Calu3 (cell line): Measurements from ENCODE around the gene RHOBTB1. TPM values are rescaled to one million over a fixed set of nuclear protein-coding genes. Genes with fewer than 3 reads are reported as not detected.
A peak's percentile ranks its signal among the peaks of the same experiment; 100 is the strongest.

ENCODE experiments used
- BruUV-seq: library from RNA; stranded (reverse); fragments of 400-500 nt; replicated peaks from 2 replicates; lab custom pipeline; 2021; lab: Mats Ljungman, UMichigan
- CTCF ChIA-PET: fragments of 300-600 bp; sonication (Branson Sonifier 250); formaldehyde crosslinking; loops from one replicate; lab custom pipeline; 2022; ENCODE audit warnings: antibody characterized with exemption; lab: Charles Lee
- DNase-seq: peaks from one replicate; pipeline ENCODE4 v3.0.0; 2022
- H3K27ac Mint-ChIP-seq: one replicate; pipeline ENCODE4 v1.8.0; 2022; ENCODE audit warnings: mixed read lengths; ENCODE audit not compliant: unreplicated experiment
- H3K27me3 Mint-ChIP-seq: one replicate; pipeline ENCODE4 v1.8.0; 2022; ENCODE audit warnings: mixed read lengths; ENCODE audit not compliant: unreplicated experiment
- H3K36me3 Mint-ChIP-seq: one replicate; pipeline ENCODE4 v1.8.0; 2022; ENCODE audit warnings: mild to moderate bottlenecking, moderate library complexity, mixed read lengths; ENCODE audit not compliant: insufficient read depth, unreplicated experiment
- H3K4me1 Mint-ChIP-seq: one replicate; pipeline ENCODE4 v1.8.0; 2022; ENCODE audit warnings: mild to moderate bottlenecking, low read depth, mixed read lengths; ENCODE audit not compliant: unreplicated experiment
- H3K4me3 Mint-ChIP-seq: one replicate; pipeline ENCODE4 v1.8.0; 2022; ENCODE audit warnings: mild to moderate bottlenecking, low read depth, moderate library complexity, mixed read lengths; ENCODE audit not compliant: unreplicated experiment
- H3K9me3 Mint-ChIP-seq: one replicate; pipeline ENCODE4 v1.8.0; 2022; ENCODE audit warnings: low read depth, mixed read lengths; ENCODE audit not compliant: unreplicated experiment
- intact Hi-C: fragments of 100-400 bp; cut with micrococcal nuclease; formaldehyde crosslinking; loops from one replicate; pipeline ENCODE4 v1.10.0; 2022; ENCODE audit not compliant: unreplicated experiment
- total RNA-seq: library from RNA; stranded (reverse); gene quantifications from 2 replicates; pipeline ENCODE4 v1.2.3, GENCODE V29; 2022
- TF ChIP-seq, protein P1 (sequence below): fragments of 200-600 bp; IDR thresholded peaks from one replicate; pipeline ENCODE4 v1.8.0; 2022; ENCODE audit warnings: antibody characterized with exemption; ENCODE audit not compliant: unreplicated experiment

Gene RHOBTB1
- total RNA-seq, 1 experiment from 2014 or later, result 9.8 TPM

DNA sequence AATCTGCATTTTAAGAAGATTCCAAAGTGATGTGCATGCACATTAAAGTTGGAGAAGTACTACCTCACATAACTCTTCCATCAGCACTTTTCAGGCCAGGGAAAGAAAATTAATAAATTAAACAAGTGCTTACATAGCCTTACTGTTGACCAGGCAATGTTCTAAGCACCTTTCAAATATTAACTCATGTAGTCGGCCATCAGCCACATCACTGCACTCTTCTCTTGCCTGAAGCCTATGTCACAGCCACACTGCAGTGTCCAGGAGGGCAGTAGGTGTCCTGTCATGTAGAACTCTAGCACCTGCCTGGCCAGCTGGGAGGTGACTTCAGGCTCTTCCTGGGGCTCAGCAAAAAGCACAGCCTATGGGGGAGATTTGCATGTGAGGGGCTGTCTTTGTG is 94.2 kb downstream of the RHOBTB1 start:
- Mint-ChIP-seq H3K9me3 (no peaks in the 10 kb centered on the region), H3K27me3 (no peaks in the 10 kb centered on the region), H3K36me3 (no peaks in the 10 kb centered on the region), H3K4me1 (no peaks in the 10 kb centered on the region), H3K4me3 (no peak overlapping the region), H3K27ac (no peak overlapping the region)
- CTCF ChIA-PET, result interaction anchor here (0.7 kb wide), 1 partner anchor 416 kb away, joined by 3 read pairs; no protein-coding TSS in a partner anchor
- TF ChIP-seq, protein P1, sequence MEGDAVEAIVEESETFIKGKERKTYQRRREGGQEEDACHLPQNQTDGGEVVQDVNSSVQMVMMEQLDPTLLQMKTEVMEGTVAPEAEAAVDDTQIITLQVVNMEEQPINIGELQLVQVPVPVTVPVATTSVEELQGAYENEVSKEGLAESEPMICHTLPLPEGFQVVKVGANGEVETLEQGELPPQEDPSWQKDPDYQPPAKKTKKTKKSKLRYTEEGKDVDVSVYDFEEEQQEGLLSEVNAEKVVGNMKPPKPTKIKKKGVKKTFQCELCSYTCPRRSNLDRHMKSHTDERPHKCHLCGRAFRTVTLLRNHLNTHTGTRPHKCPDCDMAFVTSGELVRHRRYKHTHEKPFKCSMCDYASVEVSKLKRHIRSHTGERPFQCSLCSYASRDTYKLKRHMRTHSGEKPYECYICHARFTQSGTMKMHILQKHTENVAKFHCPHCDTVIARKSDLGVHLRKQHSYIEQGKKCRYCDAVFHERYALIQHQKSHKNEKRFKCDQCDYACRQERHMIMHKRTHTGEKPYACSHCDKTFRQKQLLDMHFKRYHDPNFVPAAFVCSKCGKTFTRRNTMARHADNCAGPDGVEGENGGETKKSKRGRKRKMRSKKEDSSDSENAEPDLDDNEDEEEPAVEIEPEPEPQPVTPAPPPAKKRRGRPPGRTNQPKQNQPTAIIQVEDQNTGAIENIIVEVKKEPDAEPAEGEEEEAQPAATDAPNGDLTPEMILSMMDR, result no peak
- intact Hi-C loops, result no loop called here
- BruUV-seq, result no TSS peak
- no peak for DNase-seq

DNA sequence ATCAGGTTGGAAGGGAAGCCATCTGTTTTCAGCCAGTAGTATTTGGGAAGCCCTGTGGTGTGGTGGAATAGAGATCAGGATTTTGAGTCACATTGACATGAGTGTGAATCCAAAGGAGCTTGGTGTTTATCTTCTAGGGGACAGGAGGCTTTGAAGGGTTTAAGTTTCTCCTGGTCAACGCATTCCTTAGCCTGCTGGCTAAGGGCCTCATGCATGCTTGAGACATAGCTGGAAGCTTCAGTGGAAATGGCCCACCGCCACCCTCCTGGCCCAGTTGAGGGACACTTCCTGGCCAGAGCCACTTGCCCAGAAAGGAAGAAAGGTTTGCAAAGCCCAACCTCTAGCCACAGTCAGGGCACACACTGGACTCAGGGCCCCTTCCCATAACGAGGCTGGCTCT is 94.8 kb downstream of the RHOBTB1 start:
- CTCF ChIA-PET, result no interaction called here
- no peak overlapping the region for H3K4me3 Mint-ChIP-seq

DNA sequence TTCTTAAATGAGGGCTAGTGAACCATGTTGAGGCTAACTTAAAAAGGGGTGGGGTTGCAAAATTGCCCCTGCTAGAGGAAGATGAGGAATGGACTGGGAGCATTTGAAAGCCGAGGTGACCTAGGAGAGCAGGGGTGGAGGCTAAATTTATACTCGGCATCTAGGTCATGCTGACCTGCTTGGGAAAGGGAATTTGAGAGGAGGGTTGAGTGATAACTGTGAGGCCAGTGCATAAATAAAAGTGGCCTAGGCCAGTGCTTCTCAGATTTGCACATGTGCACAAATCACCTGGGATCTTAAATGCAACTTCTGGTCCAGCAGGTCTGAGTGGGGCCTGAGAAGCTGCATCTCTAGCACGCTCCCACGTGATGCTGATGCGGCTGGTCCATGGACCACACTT is 95.3 kb downstream of the RHOBTB1 start:
- intact Hi-C loops, result no loop called here
- H3K27ac Mint-ChIP-seq, result no peak overlapping the region
- DNase-seq, result no peak
- H3K4me3 Mint-ChIP-seq, result no peak overlapping the region
- no TSS peak for BruUV-seq
- TF ChIP-seq, protein P1, result no peak
- no peaks in the 10 kb centered on the region for H3K9me3 Mint-ChIP-seq
- no peaks in the 10 kb centered on the region for H3K4me1 Mint-ChIP-seq
- no peaks in the 10 kb centered on the region for H3K36me3 Mint-ChIP-seq
- no peaks in the 10 kb centered on the region for H3K27me3 Mint-ChIP-seq
- CTCF ChIA-PET, result no interaction called here

More for the DNA sequence above, 94.8 kb downstream of the RHOBTB1 start:
- intact Hi-C loops, result no loop called here
- H3K9me3 Mint-ChIP-seq, result no peaks in the 10 kb centered on the region
- no peaks in the 10 kb centered on the region for H3K4me1 Mint-ChIP-seq
- TF ChIP-seq, protein P1, result no peak
- BruUV-seq, result no TSS peak
- H3K36me3 Mint-ChIP-seq, result no peaks in the 10 kb centered on the region
- H3K27ac Mint-ChIP-seq, result no peak overlapping the region
- DNase-seq, result no peak
- H3K27me3 Mint-ChIP-seq, result no peaks in the 10 kb centered on the region

DNA sequence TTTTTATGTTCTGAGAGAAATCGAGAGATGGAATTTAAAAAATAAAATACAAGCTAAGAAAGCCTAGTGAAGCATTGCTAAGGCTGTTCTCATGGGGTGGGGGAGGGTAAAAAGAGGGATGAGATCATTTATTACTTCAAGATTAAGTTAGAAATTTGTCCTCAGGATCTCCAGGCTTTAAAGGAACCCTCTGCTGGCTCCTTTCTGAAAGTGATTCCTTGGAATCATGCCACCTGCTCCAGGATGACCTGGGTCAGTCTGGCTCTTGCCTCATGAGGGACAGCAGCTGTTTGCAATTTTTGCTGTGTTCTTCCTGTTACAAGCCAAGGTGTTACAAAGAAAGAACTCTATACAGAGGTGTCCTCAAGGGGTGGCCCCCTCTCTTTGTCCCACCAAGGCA is 95.9 kb downstream of the RHOBTB1 start:
- BruUV-seq, result no TSS peak
- Mint-ChIP-seq H3K9me3 (no peaks in the 10 kb centered on the region), H3K4me1 (no peaks in the 10 kb centered on the region), H3K27me3 (no peaks in the 10 kb centered on the region), H3K36me3 (no peaks in the 10 kb centered on the region), H3K27ac (no peak overlapping the region), H3K4me3 (no peak overlapping the region)
- TF ChIP-seq, protein P1, result no peak
- DNase-seq, result peak; percentile 12
- intact Hi-C loops, result no loop called here
- CTCF ChIA-PET, result no interaction called here
